ENCODE results near the gene NUP85. TPM values are rescaled to one million over a fixed set of nuclear protein-coding genes. Genes with fewer than 3 reads are reported as not detected.

Gene NUP85
- total RNA-seq, 1 experiment from 2014 or later = 164 TPM

- intact Hi-C loops (cut with micrococcal nuclease) = no loop called here
- H3K27me3 ChIP-seq (ENCODE audit: insufficient read depth, low read length) = no peaks in the 10 kb centered on the region
- H2AFZ ChIP-seq (ENCODE audit: low read depth, low read length, poor library complexity, severe bottlenecking) = no peak overlapping the region
- H4K20me1 ChIP-seq (ENCODE audit: insufficient read depth) = peaks cover 2% of the 10 kb centered on the region; the same call in 1 of the 2 replicates
- H3K9me2 ChIP-seq (ENCODE audit: insufficient read depth) = no peaks in the 10 kb centered on the region
- H3K9me3 ChIP-seq (ENCODE audit: control insufficient read depth in 1 of 2, insufficient read depth in 1 of 2, low read depth in 1 of 2, low read length in 2 of 2) = no peaks in the 10 kb centered on the region
- no peak overlapping the region for H3K4me3 ChIP-seq (replicated peaks in 1 of 2; ENCODE audit: low read depth in 1 of 2, low read length in 2 of 2)
- no peak for ATAC-seq
- DNase-seq (ENCODE audit: low read depth, low spot score) = no peak
- peaks cover 23% of the 10 kb centered on the region for H3K79me2 ChIP-seq (ENCODE audit: insufficient read depth, low read length)
- no peak overlapping the region for H3K27ac ChIP-seq (ENCODE audit: low read depth, low read length)
- TF ChIP-seq, protein P1, sequence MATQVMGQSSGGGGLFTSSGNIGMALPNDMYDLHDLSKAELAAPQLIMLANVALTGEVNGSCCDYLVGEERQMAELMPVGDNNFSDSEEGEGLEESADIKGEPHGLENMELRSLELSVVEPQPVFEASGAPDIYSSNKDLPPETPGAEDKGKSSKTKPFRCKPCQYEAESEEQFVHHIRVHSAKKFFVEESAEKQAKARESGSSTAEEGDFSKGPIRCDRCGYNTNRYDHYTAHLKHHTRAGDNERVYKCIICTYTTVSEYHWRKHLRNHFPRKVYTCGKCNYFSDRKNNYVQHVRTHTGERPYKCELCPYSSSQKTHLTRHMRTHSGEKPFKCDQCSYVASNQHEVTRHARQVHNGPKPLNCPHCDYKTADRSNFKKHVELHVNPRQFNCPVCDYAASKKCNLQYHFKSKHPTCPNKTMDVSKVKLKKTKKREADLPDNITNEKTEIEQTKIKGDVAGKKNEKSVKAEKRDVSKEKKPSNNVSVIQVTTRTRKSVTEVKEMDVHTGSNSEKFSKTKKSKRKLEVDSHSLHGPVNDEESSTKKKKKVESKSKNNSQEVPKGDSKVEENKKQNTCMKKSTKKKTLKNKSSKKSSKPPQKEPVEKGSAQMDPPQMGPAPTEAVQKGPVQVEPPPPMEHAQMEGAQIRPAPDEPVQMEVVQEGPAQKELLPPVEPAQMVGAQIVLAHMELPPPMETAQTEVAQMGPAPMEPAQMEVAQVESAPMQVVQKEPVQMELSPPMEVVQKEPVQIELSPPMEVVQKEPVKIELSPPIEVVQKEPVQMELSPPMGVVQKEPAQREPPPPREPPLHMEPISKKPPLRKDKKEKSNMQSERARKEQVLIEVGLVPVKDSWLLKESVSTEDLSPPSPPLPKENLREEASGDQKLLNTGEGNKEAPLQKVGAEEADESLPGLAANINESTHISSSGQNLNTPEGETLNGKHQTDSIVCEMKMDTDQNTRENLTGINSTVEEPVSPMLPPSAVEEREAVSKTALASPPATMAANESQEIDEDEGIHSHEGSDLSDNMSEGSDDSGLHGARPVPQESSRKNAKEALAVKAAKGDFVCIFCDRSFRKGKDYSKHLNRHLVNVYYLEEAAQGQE (IDR thresholded peaks at IDR 0.05; ENCODE audit: low read depth) = no peak
- no peak for TF ChIP-seq EGR1 (IDR thresholded peaks at IDR 0.05; ENCODE audit: low read depth)
- no peak for TF ChIP-seq POLR2AphosphoS5 (IDR thresholded peaks at IDR 0.05; ENCODE audit: low read depth, low read length)
- TF ChIP-seq SRF (IDR thresholded peaks at IDR 0.05; ENCODE audit: low read depth) = no peak
- TF ChIP-seq ATF3 (IDR thresholded peaks at IDR 0.05) = no peak
- TF ChIP-seq POLR2A (IDR thresholded peaks at IDR 0.05; ENCODE audit: borderline replicate concordance, extremely low read depth, insufficient read depth, insufficient read length) = no peak
- no peak for TF ChIP-seq SP1 (IDR thresholded peaks at IDR 0.05; ENCODE audit: low read depth)
- TF ChIP-seq ZBTB33 (IDR thresholded peaks at IDR 0.05; ENCODE audit: extremely low read depth, insufficient replicate concordance, low read length) = no peak
- TF ChIP-seq, protein P2, sequence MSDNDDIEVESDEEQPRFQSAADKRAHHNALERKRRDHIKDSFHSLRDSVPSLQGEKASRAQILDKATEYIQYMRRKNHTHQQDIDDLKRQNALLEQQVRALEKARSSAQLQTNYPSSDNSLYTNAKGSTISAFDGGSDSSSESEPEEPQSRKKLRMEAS (IDR thresholded peaks at IDR 0.05) = no peak
- no peak for TF ChIP-seq CEBPB (IDR thresholded peaks at IDR 0.05; ENCODE audit: low read depth)
- TF ChIP-seq CBX3 (IDR thresholded peaks at IDR 0.05; ENCODE audit: low read depth) = no peak
- TF ChIP-seq EZH2phosphoT487 (IDR thresholded peaks at IDR 0.05; ENCODE audit: borderline replicate concordance) = no peak
- TF ChIP-seq, protein P3, sequence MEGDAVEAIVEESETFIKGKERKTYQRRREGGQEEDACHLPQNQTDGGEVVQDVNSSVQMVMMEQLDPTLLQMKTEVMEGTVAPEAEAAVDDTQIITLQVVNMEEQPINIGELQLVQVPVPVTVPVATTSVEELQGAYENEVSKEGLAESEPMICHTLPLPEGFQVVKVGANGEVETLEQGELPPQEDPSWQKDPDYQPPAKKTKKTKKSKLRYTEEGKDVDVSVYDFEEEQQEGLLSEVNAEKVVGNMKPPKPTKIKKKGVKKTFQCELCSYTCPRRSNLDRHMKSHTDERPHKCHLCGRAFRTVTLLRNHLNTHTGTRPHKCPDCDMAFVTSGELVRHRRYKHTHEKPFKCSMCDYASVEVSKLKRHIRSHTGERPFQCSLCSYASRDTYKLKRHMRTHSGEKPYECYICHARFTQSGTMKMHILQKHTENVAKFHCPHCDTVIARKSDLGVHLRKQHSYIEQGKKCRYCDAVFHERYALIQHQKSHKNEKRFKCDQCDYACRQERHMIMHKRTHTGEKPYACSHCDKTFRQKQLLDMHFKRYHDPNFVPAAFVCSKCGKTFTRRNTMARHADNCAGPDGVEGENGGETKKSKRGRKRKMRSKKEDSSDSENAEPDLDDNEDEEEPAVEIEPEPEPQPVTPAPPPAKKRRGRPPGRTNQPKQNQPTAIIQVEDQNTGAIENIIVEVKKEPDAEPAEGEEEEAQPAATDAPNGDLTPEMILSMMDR (IDR thresholded peaks at IDR 0.05 in 2 of 3, conservative IDR thresholded peaks at IDR 0.05 in 1 of 3; ENCODE audit: borderline replicate concordance in 1 of 3, insufficient read depth in 1 of 3, low read depth in 2 of 3, low read length in 2 of 3) = no peak
- no peak for TF ChIP-seq ZNF274 (IDR thresholded peaks at IDR 0.05; ENCODE audit: low read depth, low read length)
- no peak for TF ChIP-seq ELF1 (IDR thresholded peaks at IDR 0.05; ENCODE audit: borderline replicate concordance, low read depth)
- ChIA-PET POLR2A (no interaction called here), RAD21 (ENCODE audit: low non-redundant PET in 1 of 2, low total read pairs in 2 of 2, uncharacterized antibody in 2 of 2, unreplicated experiment in 2 of 2) (interaction anchor here in 1 of 2 experiments (0.5 kb wide), 1 partner anchor 68 kb away, joined by 3 read pairs; no protein-coding TSS in a partner anchor), CTCF (no interaction called here)
- H3K4me1 ChIP-seq (ENCODE audit: control insufficient read depth in 1 of 2, insufficient read depth in 2 of 2, low read length in 2 of 2) = peaks cover 0 to 11% of the 10 kb centered on the region in 2 experiments; a peak in 2 of 4 replicates
- no peak overlapping the region for H3K4me2 ChIP-seq (ENCODE audit: low read length)
- BruUV-seq (replicated peaks) = no TSS peak
- no peak overlapping the region for H3K9ac ChIP-seq (ENCODE audit: low read length)
- H3K36me3 ChIP-seq (ENCODE audit: control insufficient read depth in 1 of 2, insufficient read depth in 2 of 2, low read length in 2 of 2) = peaks cover 43 to 61% of the 10 kb centered on the region in 2 experiments
These were observed 38.8 kb downstream of the NUP85 start for GRCh38 chr17:75244133-75244866.
